Forelimb muscle (tissue), 1 donor: ENCODE results near the gene EFNA2. TPM values are rescaled to one million over a fixed set of nuclear protein-coding genes. Genes with fewer than 3 reads are reported as not detected.

Source experiments
- DNase-seq: peaks from one replicate; pipeline ENCODE4 v3.0.0-alpha.2; 2013; ENCODE audit warnings: low read depth
- polyA plus RNA-seq: library from polyadenylated mRNA; unstranded; fragments of 120-200 nt; gene quantifications from one replicate; pipeline ENCODE4 v1.2.1, GENCODE V29; 2013; ENCODE audit not compliant: insufficient read length

Gene EFNA2
- polyA plus RNA-seq, 1 donor = 1.1 TPM

- no peak for DNase-seq
These were observed 13.0 kb upstream of the EFNA2 start for GRCh38 chr19:1272423-1273262.

GRCh38 chr19:1273263-1274041 lies 12.2 kb upstream of the EFNA2 start:
- no peak for DNase-seq

- no peak for DNase-seq
These were observed 11.4 kb upstream of the EFNA2 start for GRCh38 chr19:1274081-1274851.

GRCh38 chr19:1274852-1275259 lies 10.8 kb upstream of the EFNA2 start:
- no peak for DNase-seq

GRCh38 chr19:1275260-1275975 lies 10.3 kb upstream of the EFNA2 start, which contains the start of gene FAM174C:
TSS of gene FAM174C (plus strand) at chr19:1275530. CDS start at chr19:1275550, 20 bp downstream.
- peak; percentile 83 for DNase-seq

- DNase-seq = no peak
These were observed 9.6 kb upstream of the EFNA2 start for GRCh38 chr19:1275976-1276627.

GRCh38 chr19:1276628-1277022 lies 9.0 kb upstream of the EFNA2 start:
- no peak for DNase-seq

GRCh38 chr19:1277061-1277460 lies 8.6 kb upstream of the EFNA2 start:
- no peak for DNase-seq

GRCh38 chr19:1278074-1278473 lies 7.6 kb upstream of the EFNA2 start:
- DNase-seq = no peak

- no peak for DNase-seq
These were observed 6.7 kb upstream of the EFNA2 start for GRCh38 chr19:1278713-1279660.

- peak; percentile 74 for DNase-seq
These were observed 5.8 kb upstream of the EFNA2 start for GRCh38 chr19:1279782-1280341.

GRCh38 chr19:1280636-1281568 lies 4.8 kb upstream of the EFNA2 start:
- no peak for DNase-seq

- no peak for DNase-seq
These were observed 3.9 kb upstream of the EFNA2 start for GRCh38 chr19:1281569-1282287.

GRCh38 chr19:1282588-1283206 lies 3.0 kb upstream of the EFNA2 start:
- no peak for DNase-seq

- DNase-seq = no peak
These were observed 2.3 kb upstream of the EFNA2 start for GRCh38 chr19:1283207-1283916.

- no peak for DNase-seq
These were observed 1.8 kb upstream of the EFNA2 start for GRCh38 chr19:1283917-1284292.
